Measurements from ENCODE around the gene CTSA.

CTSA gene

GRCh38 chr20:45944151-45944964, 53.2 kb downstream of the CTSA start:
- no peak for DNase-seq

- no peak for DNase-seq
These were observed 54.0 kb downstream of the CTSA start for GRCh38 chr20:45944965-45945677.

GRCh38 chr20:45945678-45946148, 54.6 kb downstream of the CTSA start:
- DNase-seq = no peak

GRCh38 chr20:45946149-45946970, 55.2 kb downstream of the CTSA start:
- no peak for DNase-seq

- no peak for DNase-seq
These were observed 56.2 kb downstream of the CTSA start for GRCh38 chr20:45947110-45947866.

GRCh38 chr20:45948261-45948733, 57.2 kb downstream of the CTSA start:
- no peak for DNase-seq

Measured in NCI-H526 treated with DMSO at 0.1 percent for 48 hours (cell line).